K562 (cell line): ENCODE results near the gene MCEMP1.

ENCODE experiments used
- EP300 ChIP-seq: IDR thresholded peaks from 2 replicates; pipeline ENCODE4 v1.6.1; 2012; ENCODE audit warnings: low read length, improper control_type of control experiment
- EZH2 ChIP-seq: IDR thresholded peaks from 2 replicates; pipeline ENCODE4 v1.6.1; 2012; ENCODE audit warnings: low read depth, mild to moderate bottlenecking, inconsistent platforms, low read length, borderline replicate concordance
- GATAD2A ChIP-seq: fragments of 450-650 bp; IDR thresholded peaks from 2 replicates; pipeline ENCODE4 v1.6.1; 2017
- HDAC2 ChIP-seq: fragments of 450-650 bp; IDR thresholded peaks from 2 replicates; pipeline ENCODE4 v1.6.1; 2016; ENCODE audit warnings: mild to moderate bottlenecking
- KLF6 ChIP-seq: fragments of 250-450 bp; sonication (Bioruptor Pico); IDR thresholded peaks from 2 replicates; pipeline ENCODE4 v1.4.0; 2020; ENCODE audit warnings: mild to moderate bottlenecking, moderate library complexity, borderline replicate concordance
- NFE2L1 ChIP-seq: fragments of 450-650 bp; IDR thresholded peaks from 2 replicates; pipeline ENCODE4 v1.6.1; 2016; ENCODE audit warnings: missing genetic modification characterization, low read depth, mild to moderate bottlenecking, missing compliant biosample characterization, moderate library complexity, borderline replicate concordance
- PHF21A ChIP-seq: fragments of 450-650 bp; IDR thresholded peaks from 2 replicates; pipeline ENCODE4 v1.6.1; 2017; ENCODE audit warnings: low read depth, borderline replicate concordance
- TEAD4 ChIP-seq, 2 experiments: sonication (generic) in 1 of 2; formaldehyde crosslinking in 1 of 2; IDR thresholded peaks; 2 replicates each; pipeline versions ENCODE4 v1.6.1 to v1.8.0; 2012 to 2022; ENCODE audit warnings: borderline replicate concordance in 1 of 2, inconsistent platforms in 1 of 2, low read length in 1 of 2, mild to moderate bottlenecking in 1 of 2, missing genetic modification reagents in 1 of 2
- TF ChIP-seq, protein P1 (sequence below), 3 experiments: IDR thresholded peaks in 2 of 3; conservative IDR thresholded peaks in 1 of 3; 2 replicates each; pipeline ENCODE4 v1.5.1; 2011 to 2012; ENCODE audit warnings: low read length in 3 of 3, mild to moderate bottlenecking in 3 of 3, control low read depth in 2 of 3, improper control_type of control experiment in 1 of 3, inconsistent platforms in 1 of 3, low read depth in 1 of 3, mixed read lengths in 1 of 3, moderate library complexity in 1 of 3; ENCODE audit not compliant: insufficient read depth in 2 of 3
- TF ChIP-seq, protein P2 (sequence below), 2 experiments: fragments of 450-650 bp; formaldehyde crosslinking in 1 of 2; IDR thresholded peaks; 2 replicates each; pipeline versions ENCODE4 v1.4.0 to v1.6.1; 2014 to 2020; ENCODE audit warnings: mild to moderate bottlenecking in 2 of 2, borderline replicate concordance in 1 of 2, low read depth in 1 of 2

DNA sequence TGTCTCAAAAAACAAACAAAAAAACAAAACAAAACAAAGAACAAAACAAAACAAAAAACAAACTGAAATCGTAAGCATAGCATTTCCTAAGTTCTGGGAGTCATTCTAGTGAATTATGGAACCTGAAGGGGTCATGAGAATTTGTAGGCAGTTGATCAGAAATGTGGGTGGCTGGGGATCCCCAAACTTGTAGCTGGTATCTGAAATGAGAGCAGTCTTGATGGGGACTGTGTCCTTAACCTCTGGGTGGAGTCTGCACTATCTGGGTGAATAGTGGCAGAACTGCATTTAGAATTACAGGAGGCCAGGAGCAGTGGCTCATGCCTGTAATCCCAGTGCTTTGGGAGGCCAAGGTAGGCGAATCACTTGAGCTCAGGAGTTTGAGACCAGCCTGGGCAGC, 48.9 kb downstream of the MCEMP1 start:
- TF ChIP-seq TEAD4 (IDR thresholded peaks at IDR 0.05; ENCODE audit: low read length) (no peak), TEAD4 (CRISPR knock-in tag; IDR thresholded peaks at IDR 0.05; ENCODE audit: borderline replicate concordance) (no peak), KLF6 (CRISPR knock-in tag) (no peak), PHF21A (no peak), EZH2 (no peak), GATAD2A (no peak), NFE2L1 (tag) (no peak), HDAC2 (no peak), EP300 (no peak)
- TF ChIP-seq, protein P1, sequence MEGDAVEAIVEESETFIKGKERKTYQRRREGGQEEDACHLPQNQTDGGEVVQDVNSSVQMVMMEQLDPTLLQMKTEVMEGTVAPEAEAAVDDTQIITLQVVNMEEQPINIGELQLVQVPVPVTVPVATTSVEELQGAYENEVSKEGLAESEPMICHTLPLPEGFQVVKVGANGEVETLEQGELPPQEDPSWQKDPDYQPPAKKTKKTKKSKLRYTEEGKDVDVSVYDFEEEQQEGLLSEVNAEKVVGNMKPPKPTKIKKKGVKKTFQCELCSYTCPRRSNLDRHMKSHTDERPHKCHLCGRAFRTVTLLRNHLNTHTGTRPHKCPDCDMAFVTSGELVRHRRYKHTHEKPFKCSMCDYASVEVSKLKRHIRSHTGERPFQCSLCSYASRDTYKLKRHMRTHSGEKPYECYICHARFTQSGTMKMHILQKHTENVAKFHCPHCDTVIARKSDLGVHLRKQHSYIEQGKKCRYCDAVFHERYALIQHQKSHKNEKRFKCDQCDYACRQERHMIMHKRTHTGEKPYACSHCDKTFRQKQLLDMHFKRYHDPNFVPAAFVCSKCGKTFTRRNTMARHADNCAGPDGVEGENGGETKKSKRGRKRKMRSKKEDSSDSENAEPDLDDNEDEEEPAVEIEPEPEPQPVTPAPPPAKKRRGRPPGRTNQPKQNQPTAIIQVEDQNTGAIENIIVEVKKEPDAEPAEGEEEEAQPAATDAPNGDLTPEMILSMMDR (IDR thresholded peaks at IDR 0.05 in 2 of 3, conservative IDR thresholded peaks at IDR 0.05 in 1 of 3; ENCODE audit: insufficient read depth in 2 of 3, low read depth in 1 of 3, low read length in 3 of 3), result no peak
- TF ChIP-seq, protein P2, sequence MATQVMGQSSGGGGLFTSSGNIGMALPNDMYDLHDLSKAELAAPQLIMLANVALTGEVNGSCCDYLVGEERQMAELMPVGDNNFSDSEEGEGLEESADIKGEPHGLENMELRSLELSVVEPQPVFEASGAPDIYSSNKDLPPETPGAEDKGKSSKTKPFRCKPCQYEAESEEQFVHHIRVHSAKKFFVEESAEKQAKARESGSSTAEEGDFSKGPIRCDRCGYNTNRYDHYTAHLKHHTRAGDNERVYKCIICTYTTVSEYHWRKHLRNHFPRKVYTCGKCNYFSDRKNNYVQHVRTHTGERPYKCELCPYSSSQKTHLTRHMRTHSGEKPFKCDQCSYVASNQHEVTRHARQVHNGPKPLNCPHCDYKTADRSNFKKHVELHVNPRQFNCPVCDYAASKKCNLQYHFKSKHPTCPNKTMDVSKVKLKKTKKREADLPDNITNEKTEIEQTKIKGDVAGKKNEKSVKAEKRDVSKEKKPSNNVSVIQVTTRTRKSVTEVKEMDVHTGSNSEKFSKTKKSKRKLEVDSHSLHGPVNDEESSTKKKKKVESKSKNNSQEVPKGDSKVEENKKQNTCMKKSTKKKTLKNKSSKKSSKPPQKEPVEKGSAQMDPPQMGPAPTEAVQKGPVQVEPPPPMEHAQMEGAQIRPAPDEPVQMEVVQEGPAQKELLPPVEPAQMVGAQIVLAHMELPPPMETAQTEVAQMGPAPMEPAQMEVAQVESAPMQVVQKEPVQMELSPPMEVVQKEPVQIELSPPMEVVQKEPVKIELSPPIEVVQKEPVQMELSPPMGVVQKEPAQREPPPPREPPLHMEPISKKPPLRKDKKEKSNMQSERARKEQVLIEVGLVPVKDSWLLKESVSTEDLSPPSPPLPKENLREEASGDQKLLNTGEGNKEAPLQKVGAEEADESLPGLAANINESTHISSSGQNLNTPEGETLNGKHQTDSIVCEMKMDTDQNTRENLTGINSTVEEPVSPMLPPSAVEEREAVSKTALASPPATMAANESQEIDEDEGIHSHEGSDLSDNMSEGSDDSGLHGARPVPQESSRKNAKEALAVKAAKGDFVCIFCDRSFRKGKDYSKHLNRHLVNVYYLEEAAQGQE (IDR thresholded peaks at IDR 0.05; ENCODE audit: borderline replicate concordance), result no peak
- TF ChIP-seq, protein P2 (CRISPR knock-in tag; IDR thresholded peaks at IDR 0.05; ENCODE audit: low read depth), result no peak
